HG03460 (cell line): ENCODE measurements around the gene PTCSC3.
A peak's percentile ranks its signal among the peaks of the same experiment; 100 is the strongest.
"Not testable (repeated sequence)": the region's sequence is repeated elsewhere in the genome, so short reads cannot be mapped to it uniquely, and the experiment has no call there.

Experiments used
- ATAC-seq: cut with Tn5 transposase; IDR thresholded peaks from one replicate; pipeline ENCODE4 v1.9.1; 2021; ENCODE audit not compliant: unreplicated experiment

Gene PTCSC3

DNA sequence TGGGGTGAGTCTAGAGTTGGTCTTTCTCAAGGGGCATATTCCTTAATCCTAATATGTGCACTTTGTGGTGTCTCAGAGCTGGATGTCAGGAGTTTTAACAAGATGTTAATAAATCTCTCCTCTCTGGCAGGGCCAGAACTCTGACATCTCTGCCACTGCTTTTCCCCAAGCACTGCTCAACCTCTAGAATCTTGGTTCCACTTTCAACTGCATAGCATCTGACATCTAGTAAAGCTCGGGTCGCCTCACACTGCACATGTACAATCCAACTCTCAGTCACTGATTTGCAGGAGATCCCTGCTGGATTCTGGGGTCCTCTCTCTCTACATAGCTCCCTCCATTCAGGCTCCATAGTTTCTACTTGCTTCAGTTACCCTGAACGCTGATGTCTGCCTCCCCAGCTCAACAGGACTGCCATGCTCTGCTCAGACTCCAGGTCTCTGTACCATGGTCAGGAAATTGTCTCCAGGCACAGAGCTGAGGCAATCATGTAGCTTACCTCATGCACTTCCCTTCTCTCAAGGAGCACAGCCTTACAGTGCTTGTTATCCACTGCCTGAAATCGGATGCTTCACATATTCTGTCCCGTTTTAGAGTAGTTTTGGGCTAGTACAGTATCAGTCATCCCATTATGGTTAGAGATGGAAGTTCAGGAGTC is 1.6 kb downstream of the PTCSC3 start:
- ATAC-seq, result no peak

DNA sequence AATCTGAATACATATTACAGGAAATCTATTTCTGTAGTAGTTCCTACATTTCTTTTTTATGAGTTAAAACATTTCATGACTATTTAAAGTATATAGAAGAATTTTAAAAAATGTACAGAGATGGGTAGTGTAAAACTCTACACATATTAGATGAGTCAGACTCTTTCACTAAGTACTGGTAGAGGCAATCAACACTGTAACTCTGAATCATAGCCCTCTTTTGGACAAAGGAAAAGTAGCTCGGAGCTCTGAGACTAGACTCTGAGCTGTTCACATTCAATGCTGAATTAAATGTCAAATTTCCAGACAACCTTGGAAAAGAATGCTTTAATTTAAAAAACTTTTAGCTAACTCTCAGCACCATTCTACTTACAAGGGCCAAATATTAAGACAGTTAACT is 3.4 kb downstream of the PTCSC3 start:
- no peak for ATAC-seq

GRCh38 chr14:36171607-36172006 is 4.9 kb downstream of the PTCSC3 start:
- ATAC-seq, result no peak

DNA sequence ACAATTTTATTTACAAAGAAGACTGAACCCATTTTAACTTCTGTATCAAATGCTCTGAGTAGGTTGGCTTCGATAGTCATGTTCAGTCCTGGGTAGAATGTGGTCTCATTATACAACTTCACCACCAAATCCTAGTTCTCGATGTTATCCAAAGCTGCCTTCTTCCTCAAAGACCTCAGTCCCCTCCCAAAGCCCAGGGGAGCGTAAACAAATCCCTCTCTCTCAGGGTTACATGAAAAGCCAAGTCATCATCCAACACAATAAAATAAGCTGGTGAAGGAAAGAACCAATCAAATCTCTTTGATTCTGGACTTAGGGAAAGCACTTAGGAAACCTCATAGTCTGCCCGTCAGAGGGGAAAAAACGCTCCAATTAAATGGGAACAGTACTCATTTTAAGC is 9.1 kb downstream of the PTCSC3 start:
- no peak for ATAC-seq

- no peak for ATAC-seq
Measured at GRCh38 chr14:36163451-36163850, 13.1 kb downstream of the PTCSC3 start.

DNA sequence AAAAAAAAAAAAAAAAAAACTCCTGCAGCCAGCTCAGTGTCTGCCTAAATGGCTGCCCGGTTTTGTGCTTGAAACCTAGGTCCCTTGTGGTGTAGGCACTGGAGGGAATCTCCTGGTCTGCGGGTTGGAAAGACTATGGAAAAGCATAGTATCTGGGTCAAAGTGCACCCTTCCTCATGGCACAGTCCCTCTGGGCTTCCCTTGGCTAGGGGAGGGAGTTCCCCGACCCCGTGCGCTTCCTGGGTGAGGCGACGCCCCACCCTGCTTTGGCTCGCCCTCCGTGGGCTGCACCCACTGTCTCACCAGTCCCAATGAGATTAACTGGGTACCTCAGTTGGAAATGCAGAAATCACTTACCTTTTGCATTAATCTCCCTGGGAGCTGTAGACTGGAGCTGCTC is 14.3 kb downstream of the PTCSC3 start:
- ATAC-seq, result no peak

GRCh38 chr14:36161776-36162175 is 14.7 kb downstream of the PTCSC3 start:
- no peak for ATAC-seq

DNA sequence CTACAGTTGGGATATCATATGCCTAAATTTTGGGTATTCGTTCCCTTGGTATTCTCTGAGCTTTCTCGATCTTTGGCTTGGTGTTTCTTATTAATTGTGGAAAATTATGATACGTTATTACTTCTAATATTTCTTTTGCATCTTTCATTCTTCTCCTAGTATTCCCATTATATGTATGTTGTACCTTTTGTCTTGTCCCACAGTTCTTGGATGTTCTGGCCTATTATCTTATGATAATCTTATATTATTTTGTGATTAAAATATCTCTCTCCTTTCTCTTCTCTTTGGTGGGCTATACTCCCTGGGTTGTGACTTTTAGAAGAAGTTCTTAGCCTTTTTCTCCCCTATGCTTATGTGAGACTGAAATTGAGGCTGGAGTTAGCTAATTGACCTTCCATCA is 25.2 kb downstream of the PTCSC3 start:
- ATAC-seq, result no peak

- no peak for ATAC-seq
Measured at GRCh38 chr14:36134038-36134437, 42.5 kb downstream of the PTCSC3 start.

DNA sequence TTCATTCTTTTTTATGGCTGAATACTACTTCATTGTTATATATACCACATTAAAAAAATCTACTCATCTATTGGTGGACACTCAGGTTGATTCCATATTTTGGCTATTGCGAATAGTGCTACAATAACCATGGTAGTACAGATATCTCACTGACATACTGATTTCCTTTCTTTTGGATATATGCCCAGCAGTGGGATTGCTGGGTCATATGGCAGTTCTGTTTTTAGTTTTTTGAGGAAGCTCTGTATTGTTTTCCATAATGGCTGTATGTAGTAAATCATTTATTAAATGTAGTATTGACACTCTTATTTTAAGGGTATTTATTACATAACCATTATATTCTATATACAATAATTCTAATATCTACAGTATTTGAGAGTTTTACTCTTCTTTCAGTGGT is 43.7 kb downstream of the PTCSC3 start:
- ATAC-seq, result no peak

GRCh38 chr14:36130186-36130585 is 46.3 kb downstream of the PTCSC3 start:
- ATAC-seq, result no peak

DNA sequence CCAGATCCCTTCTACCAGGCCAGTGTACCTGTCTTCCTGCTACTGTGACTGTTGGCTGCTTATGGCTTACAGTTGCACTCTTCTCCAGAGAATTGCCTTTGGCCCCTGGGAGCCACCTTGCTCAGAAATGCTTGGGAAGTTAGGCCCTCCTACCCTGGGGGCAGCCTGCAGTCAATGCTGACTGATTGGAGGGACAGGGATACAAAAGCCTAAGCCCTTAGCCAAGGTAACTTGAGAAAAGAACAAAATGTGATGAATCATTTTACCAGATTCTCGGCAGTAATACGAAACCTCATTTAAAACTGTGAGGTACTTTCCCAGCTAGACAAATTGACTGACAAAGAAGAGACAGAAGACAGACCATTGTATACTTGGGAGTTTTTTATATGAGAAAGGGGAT is 47.3 kb downstream of the PTCSC3 start:
- ATAC-seq, result no peak

DNA sequence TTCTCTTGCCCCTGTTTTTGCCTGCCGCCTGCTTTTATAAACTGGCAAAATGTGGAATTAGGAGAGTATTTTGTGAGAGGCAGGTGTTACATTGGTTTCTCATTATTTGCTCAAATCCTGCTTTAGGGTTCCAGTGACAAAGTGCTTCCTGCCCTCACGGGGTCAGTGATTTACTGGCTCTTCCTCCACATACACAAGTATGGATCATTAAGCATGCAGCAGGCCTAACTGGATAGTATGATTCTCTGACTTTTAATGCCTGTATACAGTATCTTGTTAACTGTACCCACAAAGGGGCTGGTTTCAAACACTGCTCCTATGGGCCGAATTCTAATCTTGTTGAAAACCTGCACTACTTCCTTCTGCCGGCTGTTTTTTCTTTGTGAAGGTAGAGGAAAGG is 63.2 kb downstream of the PTCSC3 start:
- ATAC-seq, result no peak

DNA sequence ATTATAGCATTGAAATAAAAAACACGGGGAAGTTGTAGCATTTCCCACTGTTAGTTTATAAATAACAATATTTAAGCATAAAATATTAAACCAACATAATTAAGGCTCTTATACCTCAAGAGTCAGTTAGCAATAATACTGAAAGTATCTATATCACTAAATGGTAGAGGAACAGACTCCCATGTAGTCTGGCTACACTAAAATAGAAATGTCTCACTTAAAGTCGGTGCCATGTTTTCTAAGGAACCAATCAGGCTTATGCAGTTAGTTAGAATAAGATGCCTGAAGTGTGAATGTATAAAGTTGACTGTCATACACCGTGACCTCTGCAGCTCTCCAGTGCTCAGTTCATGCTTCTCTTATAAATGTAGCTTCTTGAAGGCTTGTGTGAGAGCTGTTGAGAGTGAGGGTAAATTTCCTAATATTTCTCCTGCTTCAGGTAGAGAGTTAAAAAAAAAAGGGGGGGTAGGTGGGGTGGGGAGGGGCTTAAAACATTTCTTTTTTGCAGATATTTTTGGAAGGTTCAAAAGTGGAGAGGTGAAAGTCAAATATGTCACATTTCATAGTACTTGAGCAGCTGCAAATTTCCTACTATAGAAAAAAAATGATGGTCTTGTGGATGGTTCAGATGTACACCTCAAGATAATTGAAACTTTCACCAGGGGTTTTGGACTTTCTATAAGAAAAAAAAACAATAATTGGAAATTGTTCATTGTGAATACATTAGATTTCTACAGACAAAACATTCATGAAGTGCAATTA is 64.5 kb downstream of the PTCSC3 start:
- no peak for ATAC-seq

GRCh38 chr14:36105401-36105800 is 71.1 kb downstream of the PTCSC3 start:
- ATAC-seq, result no peak

DNA sequence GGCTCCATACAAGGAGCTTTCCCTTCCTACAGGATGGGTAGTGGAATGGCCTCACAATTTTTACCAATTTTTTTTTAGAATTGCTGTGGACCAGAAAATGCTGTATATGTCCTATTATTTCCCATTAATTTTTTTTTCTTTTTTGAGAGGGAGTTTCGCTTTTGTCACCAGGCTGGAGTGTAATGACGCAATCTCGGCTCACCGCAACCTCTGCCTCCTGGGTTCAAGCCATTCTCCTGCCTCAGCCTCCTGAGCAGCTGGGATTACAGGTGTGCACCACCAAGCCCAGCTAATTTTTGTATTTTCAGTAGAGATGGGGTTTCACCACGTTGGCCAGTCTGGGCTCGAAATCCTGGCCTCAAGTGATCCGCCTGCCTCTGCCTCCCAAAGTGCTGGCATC is 72.3 kb downstream of the PTCSC3 start:
- ATAC-seq, result not testable (repeated sequence)

- no peak for ATAC-seq
Measured at GRCh38 chr14:36099619-36100018, 76.9 kb downstream of the PTCSC3 start.

- ATAC-seq, result no peak
Measured at GRCh38 chr14:36097356-36097755, 79.2 kb downstream of the PTCSC3 start.

- ATAC-seq, result no peak
Measured at GRCh38 chr14:36096090-36096489, 80.4 kb downstream of the PTCSC3 start.

GRCh38 chr14:36094963-36095362 is 81.6 kb downstream of the PTCSC3 start:
- ATAC-seq, result no peak

DNA sequence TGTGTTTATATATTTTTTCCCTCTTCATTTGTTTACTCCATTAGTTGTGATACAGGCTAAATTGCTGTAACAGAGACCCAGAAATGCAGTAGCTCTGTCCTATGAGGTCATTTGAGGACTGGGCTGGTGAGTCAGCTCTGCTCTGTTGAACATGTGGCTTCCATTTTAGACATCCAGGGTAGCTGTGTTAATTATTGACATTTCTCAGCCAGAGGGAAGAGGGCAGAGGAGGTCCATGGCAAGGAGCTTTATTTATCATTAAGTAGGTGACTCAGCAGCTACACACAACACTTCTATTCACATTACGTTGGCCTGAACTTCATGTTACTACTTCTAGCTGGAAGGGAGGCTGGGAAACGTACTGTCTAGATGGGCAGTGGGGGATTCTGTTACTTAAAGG is 85.4 kb downstream of the PTCSC3 start:
- peak; percentile 94 for ATAC-seq

- ATAC-seq, result no peak
Measured at GRCh38 chr14:36087411-36087810, 89.1 kb downstream of the PTCSC3 start.
